ENCODE data around the gene DTNB.

Gene DTNB

GRCh38 chr2:25362049-25362433 lies 311.3 kb downstream of the DTNB start:
- peak; percentile 95 for DNase-seq

GRCh38 chr2:25361261-25362048 lies 311.9 kb downstream of the DTNB start:
- DNase-seq: no peak

GRCh38 chr2:25358836-25359235 lies 314.5 kb downstream of the DTNB start:
- no peak for DNase-seq

DNA sequence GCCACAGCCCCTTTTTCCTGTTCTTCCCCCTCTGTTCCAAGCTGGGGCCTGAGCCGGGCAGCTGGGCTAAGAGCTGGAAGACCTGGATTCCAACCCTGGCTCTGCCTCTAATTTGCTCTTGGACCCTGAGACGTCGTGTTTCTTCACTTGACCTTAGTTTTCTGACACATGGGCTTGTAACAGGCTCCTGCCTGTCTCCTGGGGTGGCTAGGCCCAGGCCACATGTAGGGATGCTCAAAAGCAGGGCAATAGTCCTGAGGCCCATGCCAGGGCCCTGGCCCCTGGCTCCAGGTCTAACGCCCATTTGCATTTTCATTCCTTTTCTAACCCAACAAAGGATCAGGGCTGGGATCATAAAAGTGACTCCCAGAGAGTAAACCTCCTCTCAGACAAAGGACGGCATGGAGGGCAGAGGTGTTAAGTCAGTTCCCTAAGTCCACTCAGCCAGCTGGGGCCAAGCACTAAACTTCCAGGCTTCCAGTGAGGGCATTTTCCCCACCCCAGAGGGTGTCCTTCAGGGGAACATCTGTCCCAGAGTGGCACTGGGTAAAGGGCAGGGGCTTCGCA lies 315.0 kb downstream of the DTNB start:
- DNase-seq: no peak

DNA sequence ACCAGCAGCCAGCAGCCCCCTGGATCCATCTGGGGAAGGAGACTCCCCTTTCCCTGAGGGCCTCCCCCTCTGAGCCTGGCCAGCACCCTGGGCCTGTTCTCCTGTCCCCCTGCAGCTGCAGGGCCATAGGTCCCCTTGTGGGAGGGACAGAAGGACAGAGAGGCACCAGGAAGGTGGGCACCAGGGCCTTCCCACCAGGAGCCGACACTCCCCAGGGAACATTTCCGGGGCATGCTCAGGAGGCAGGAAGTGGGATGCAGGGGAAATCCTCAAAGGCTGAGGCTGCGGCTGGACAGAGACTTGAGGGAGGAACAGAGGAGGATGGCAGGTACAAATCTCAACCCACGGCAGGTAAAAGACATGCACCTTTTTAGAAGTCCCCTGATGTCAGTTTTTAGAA lies 317.3 kb downstream of the DTNB start:
- DNase-seq: no peak

GRCh38 chr2:25355270-25355669 lies 318.1 kb downstream of the DTNB start:
- no peak for DNase-seq

DNA sequence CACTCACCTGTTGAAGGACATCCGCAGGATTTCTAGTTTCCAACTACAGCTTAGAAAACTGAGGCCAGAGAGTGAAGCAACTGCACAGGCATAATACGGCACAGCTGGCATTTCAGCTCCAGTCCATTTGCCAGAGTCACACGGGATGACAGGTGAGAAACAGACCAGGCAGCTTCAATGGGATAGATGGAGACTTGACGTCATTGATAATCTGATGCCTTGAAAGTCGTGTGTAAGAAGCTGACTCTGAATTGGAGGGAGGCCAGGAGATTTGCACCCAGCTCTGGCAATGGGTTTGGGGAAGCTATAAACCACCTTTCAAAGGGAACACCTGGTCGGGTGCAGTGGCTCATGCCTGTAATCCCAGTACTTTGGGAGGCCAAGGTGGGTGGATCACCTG lies 319.3 kb downstream of the DTNB start:
- DNase-seq: no peak

- DNase-seq: no peak
Observed at GRCh38 chr2:25349397-25349796, 324.0 kb downstream of the DTNB start.

DNA sequence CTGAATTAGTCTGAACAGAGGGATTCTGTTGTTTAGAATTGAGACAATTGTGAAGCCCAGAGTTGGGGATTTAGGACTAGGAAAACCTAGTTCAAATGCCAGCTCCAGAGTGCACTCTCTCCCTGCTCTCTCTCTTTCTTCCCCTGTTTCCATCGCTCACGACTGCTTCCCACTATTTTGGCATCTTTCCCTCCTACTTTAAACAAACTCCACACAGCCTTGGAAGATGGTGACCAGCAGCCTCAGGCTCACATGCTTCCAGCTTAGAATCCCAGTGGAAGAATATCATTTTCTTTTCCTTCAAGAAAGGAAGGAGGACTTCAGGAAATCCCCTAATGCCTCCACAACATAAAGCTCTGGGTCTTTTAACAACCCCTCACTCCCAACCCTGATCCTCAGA lies 325.5 kb downstream of the DTNB start:
- DNase-seq: no peak

GRCh38 chr2:25347205-25347815 lies 326.1 kb downstream of the DTNB start:
- no peak for DNase-seq

DNA sequence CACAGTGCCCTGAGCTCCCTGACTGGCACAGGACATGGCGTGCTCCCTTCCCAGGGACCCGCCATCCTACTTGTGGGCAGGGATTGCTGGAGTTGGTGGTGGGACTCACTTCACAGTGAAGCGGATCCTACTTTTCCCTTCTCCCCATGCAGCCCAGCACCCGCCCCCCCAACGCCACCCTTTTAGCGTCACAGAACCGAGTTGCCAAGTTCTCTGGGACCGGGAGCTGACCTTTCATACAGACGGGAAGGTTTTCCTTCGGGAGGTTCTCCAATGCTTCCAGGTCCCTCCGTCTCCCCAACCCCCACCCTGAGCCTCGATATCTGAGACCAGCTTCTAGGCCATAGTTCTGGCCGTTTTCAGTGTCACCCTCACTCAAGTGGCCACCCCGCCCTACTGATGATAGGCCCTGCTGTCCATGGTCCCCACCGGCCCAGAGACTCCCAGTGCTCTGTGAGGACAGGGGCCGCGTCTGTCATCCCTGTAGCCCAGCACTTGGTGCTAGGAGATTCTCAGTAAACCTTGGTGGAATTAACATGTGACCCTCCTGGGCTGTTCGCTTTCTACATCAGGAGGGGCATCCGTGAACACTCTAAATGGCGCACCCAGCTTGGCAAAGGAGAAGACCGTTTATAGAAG lies 330.1 kb downstream of the DTNB start:
- no peak for DNase-seq

- DNase-seq: peak; percentile 72
Observed at GRCh38 chr2:25342372-25343186, 330.8 kb downstream of the DTNB start.

DNA sequence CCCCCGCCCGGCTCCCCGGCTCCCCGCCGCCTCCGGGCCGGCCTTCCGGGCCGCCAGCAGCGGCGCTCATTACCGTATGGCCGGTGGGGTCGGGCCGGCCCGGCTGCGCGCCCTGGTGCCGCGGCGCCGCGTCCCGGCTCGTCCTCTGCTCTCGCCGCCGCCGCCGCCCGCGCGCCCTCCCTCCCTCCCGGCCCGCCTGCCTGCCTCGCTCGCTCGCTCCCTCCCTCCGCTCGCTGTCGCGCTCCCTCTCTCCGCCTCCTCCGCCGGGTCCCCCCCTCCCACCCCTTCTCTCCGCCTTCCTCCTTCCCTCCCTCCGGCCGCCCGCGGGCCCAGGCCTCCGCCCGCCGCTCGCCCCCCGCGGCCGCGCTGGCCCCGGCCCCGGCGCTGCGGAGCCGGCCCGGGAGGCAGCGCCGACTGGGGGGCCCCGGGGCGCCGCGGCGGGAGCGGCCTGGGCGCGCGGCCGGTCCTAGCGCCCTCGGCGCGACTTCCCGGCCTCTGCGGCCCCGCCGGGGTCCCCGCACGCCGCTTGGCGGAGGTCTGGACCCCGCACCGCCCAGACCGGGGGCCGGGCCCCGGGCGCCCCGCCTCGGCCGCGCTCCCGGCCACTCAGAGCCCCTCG lies 331.5 kb downstream of the DTNB start, which contains the start of gene DNMT3A:
DNMT3A (minus strand) TSS at position 173 of the 619 bp plus-strand sequence. CDS start 27,941 bp downstream, outside the sequence.
- peak; percentile 38 for DNase-seq

- no peak for DNase-seq
Observed at GRCh38 chr2:25341011-25341727, 332.2 kb downstream of the DTNB start.

DNA sequence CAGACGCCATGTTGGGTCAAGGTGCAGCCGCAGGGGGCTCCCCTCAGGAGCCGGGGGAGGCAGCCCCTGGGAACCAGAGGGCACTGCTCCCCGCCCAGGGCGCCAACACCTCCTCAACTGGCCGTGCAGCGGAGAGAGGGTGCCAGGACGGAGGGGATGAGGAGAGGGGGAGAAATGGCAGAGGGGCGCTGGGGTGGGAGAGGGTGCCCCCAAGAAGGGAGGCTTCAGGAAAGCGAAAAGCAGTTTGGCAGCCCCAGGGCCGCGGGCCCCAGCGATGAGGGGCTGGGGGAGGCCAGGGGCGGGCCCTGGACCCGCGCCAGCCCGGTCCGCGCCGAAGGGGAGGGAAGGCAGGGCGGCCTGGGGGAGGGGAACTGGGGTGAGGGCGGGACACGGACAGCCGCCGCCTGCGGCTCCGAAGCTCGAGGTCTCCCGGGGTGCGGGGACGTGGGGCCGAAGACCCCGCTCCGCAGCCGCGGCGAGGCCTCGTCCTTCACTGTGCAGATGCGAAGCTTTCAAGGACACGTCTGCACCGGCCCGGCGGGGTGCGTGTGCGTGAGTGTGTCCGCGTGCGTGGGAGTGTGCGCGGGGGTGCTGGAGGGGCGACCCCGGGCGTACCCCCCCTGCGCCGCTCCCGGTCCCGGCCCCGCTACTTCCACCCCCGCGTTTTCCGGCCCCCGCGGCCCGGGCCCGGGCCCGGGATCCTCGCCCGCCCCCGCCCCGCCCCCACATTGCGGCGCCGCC lies 333.0 kb downstream of the DTNB start:
- no peak for DNase-seq

DNA sequence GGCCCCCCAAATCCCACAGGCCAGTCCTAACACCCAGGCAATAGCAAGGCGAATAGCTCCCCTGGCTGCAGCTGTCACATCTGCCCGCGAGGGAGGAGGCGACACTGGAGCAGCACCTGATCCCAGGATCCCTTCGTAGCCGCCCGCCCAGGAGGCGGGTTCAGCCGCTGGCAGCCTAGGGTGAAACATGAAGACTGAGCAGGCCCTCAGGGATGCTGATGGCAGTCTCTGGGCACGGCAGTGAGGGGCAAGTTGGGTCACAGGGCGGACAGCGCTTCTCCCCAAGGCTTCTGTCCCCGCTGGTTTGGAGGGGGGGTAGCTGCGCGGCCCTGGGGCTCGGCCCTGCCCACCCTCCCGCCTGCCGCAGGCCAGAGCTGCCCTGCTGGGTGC lies 333.6 kb downstream of the DTNB start:
- no peak for DNase-seq

GRCh38 chr2:25339211-25339674 lies 334.1 kb downstream of the DTNB start:
- no peak for DNase-seq

- DNase-seq: no peak
Observed at GRCh38 chr2:25338401-25338800, 335.0 kb downstream of the DTNB start.

DNA sequence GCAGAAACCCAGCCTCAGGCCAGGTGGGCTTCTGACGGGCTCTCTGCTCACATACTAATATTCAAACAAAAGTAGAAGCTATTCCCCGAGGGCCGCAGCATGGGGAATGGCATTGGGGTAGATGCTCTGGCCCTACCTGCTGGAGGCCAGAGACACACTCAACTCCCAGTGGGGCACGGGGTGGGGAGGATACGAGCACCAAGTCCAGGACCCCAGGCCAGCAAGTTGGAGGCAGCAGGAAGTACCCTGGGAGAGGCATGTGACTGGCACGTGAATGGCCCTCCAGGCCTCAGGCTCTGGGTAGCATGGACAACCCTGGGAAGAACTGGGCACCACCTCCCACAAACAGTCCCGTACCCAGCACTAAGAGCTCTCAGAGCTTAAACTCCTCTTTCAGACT lies 335.5 kb downstream of the DTNB start:
- DNase-seq: no peak

DNA sequence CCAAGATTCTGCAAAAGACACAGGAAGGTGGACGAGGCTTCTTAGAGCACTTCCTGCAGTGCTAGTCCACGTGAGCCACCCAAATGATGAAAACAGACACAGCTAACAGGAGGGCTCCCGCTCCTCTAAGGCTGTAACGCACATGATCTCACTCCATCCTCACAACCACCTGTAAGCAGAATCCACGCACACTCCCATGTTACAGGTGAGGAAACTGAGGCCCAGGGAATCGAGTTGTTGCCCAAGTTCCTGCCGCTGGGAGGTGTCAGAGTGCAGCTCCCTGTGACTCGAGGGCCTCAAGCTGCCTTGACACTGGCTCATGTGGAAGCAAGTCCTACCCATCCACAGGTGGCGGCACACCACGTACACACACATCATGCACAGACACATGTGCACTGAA lies 336.1 kb downstream of the DTNB start:
- DNase-seq: no peak

- no peak for DNase-seq
Observed at GRCh38 chr2:25336383-25336841, 337.0 kb downstream of the DTNB start.
